Loucy (cell line): ENCODE data around the gene CDH13.

Source experiments
- H2AFZ ChIP-seq: fragments of 200-600 bp; sonication (generic); 2 replicates; pipeline ENCODE4 v1.6.0; 2016; ENCODE audit warnings: antibody characterized with exemption, mild to moderate bottlenecking, low read length, moderate library complexity
- H3F3A ChIP-seq: fragments of 200-600 bp; 2 replicates; pipeline ENCODE4 v1.6.0; 2016; ENCODE audit warnings: antibody characterized with exemption, low read depth, mild to moderate bottlenecking
- H3K27me3 ChIP-seq: fragments of 200-600 bp; sonication (generic); 2 replicates; pipeline ENCODE4 v1.6.1; 2014; ENCODE audit warnings: low read length, mild to moderate bottlenecking; ENCODE audit not compliant: insufficient read depth, poor library complexity, severe bottlenecking
- H3K36me3 ChIP-seq: fragments of 200-600 bp; sonication (generic); 2 replicates; pipeline ENCODE4 v1.6.1; 2016; ENCODE audit warnings: low read length; ENCODE audit not compliant: insufficient read depth
- H3K4me1 ChIP-seq: fragments of 200-600 bp; sonication (generic); 2 replicates; pipeline ENCODE4 v1.5.1; 2014; ENCODE audit warnings: low read length, mild to moderate bottlenecking; ENCODE audit not compliant: insufficient read depth, poor library complexity, severe bottlenecking
- H3K4me2 ChIP-seq: fragments of 200-600 bp; sonication (generic); 2 replicates; pipeline ENCODE4 v1.6.0; 2014; ENCODE audit warnings: antibody characterized with exemption, low read length, low read depth, mild to moderate bottlenecking; ENCODE audit not compliant: poor library complexity, severe bottlenecking
- H3K4me3 ChIP-seq: fragments of 200-600 bp; sonication (generic); 2 replicates; pipeline ENCODE4 v1.5.1; 2014; ENCODE audit warnings: low read length, mild to moderate bottlenecking, mixed read lengths; ENCODE audit not compliant: poor library complexity, severe bottlenecking
- H3K79me2 ChIP-seq: fragments of 200-600 bp; sonication (generic); 2 replicates; pipeline ENCODE4 v1.6.1; 2014; ENCODE audit warnings: low read length; ENCODE audit not compliant: insufficient read depth
- H3K9ac ChIP-seq: fragments of 200-600 bp; sonication (generic); 2 replicates; pipeline ENCODE4 v1.6.0; 2014; ENCODE audit warnings: mild to moderate bottlenecking, low read depth, low read length, moderate library complexity; ENCODE audit not compliant: poor library complexity, severe bottlenecking
- H3K9me2 ChIP-seq: fragments of 200-600 bp; sonication (generic); replicated peaks from 2 replicates; pipeline ENCODE4 v1.6.1; 2016; ENCODE audit warnings: low read depth, low read length, mixed read lengths
- H3K9me3 ChIP-seq: fragments of 200-600 bp; sonication (generic); 2 replicates; pipeline ENCODE4 v1.6.1; 2014; ENCODE audit warnings: mild to moderate bottlenecking, antibody characterized with exemption, low read length, low read depth; ENCODE audit not compliant: insufficient read depth
- H4K20me1 ChIP-seq: fragments of 200-600 bp; sonication (generic); 2 replicates; pipeline ENCODE4 v1.6.0; 2014; ENCODE audit warnings: antibody characterized with exemption, low read length, mild to moderate bottlenecking; ENCODE audit not compliant: insufficient read depth, poor library complexity, severe bottlenecking
- EZH2phosphoT487 ChIP-seq: fragments of 200-600 bp; IDR thresholded peaks from 2 replicates; pipeline ENCODE4 v1.6.1; 2018; ENCODE audit warnings: antibody characterized with exemption, mild to moderate bottlenecking, moderate library complexity, borderline replicate concordance
- TF ChIP-seq, protein P1 (sequence below): fragments of 200-600 bp; sonication (generic); conservative IDR thresholded peaks from 2 replicates; pipeline ENCODE4 v1.5.1; 2014; ENCODE audit warnings: mild to moderate bottlenecking, antibody characterized with exemption, low read length

The CDH13 gene

DNA sequence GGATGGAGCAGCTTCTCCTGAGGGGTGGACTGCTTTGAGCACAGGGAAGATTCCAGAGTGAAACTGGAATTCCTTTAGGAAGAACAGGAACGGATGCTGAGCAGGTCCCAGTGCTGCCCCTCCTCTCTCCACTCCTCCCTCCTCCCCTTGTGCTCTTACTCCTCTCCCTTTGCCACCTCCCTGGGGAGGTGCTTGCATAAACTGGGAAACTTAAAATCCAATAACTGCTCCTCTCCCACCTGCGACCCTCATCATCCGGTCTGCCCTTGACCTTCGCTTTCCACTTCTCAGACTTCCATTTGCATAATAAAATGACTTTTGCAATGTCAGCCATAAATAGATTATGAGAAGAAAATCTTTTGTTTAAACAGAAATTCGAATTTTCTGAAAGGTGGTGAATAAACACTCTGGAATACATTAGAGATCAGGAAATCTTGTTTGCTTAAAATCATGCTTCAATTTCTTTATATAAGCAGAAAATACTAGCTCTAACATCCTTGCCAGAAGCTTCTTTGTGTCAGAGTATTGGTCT, 1204.8 kb downstream of the CDH13 start:
- H3K4me3 ChIP-seq: no peak overlapping the region
- no peak overlapping the region for H3K9ac ChIP-seq
- no peaks in the 10 kb centered on the region for H3K9me3 ChIP-seq
- peaks cover 31% of the 10 kb centered on the region for H3K4me1 ChIP-seq
- no peaks in the 10 kb centered on the region for H3K9me2 ChIP-seq
- no peaks in the 10 kb centered on the region for H4K20me1 ChIP-seq
- no peaks in the 10 kb centered on the region for H3K36me3 ChIP-seq
- TF ChIP-seq EZH2phosphoT487: no peak
- TF ChIP-seq, protein P1, sequence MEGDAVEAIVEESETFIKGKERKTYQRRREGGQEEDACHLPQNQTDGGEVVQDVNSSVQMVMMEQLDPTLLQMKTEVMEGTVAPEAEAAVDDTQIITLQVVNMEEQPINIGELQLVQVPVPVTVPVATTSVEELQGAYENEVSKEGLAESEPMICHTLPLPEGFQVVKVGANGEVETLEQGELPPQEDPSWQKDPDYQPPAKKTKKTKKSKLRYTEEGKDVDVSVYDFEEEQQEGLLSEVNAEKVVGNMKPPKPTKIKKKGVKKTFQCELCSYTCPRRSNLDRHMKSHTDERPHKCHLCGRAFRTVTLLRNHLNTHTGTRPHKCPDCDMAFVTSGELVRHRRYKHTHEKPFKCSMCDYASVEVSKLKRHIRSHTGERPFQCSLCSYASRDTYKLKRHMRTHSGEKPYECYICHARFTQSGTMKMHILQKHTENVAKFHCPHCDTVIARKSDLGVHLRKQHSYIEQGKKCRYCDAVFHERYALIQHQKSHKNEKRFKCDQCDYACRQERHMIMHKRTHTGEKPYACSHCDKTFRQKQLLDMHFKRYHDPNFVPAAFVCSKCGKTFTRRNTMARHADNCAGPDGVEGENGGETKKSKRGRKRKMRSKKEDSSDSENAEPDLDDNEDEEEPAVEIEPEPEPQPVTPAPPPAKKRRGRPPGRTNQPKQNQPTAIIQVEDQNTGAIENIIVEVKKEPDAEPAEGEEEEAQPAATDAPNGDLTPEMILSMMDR: no peak
- H3F3A ChIP-seq: no peaks in the 10 kb centered on the region
- no peak overlapping the region for H2AFZ ChIP-seq
- H3K4me2 ChIP-seq: no peak overlapping the region
- H3K79me2 ChIP-seq: no peaks in the 10 kb centered on the region
- H3K27me3 ChIP-seq: no peaks in the 10 kb centered on the region

DNA sequence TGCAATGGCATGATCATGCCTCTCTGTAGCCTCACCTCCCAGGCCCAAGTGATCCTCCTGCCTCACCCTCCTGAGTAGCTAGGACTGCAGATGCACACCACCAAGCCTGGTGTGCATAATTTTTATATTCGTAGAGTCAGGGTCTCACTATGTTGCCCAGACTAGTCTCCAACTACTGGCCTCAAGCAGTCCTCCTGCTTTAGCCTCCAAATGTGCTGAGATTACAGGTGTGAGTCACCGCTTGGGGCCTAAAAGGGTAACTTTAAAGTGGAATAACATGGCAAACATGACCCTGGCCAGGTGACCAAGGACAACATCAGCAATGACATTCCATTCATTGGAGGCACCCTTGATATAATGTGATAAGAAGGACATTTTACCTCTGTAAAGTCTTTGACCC, 1207.2 kb downstream of the CDH13 start:
- no peaks in the 10 kb centered on the region for H3K79me2 ChIP-seq

DNA sequence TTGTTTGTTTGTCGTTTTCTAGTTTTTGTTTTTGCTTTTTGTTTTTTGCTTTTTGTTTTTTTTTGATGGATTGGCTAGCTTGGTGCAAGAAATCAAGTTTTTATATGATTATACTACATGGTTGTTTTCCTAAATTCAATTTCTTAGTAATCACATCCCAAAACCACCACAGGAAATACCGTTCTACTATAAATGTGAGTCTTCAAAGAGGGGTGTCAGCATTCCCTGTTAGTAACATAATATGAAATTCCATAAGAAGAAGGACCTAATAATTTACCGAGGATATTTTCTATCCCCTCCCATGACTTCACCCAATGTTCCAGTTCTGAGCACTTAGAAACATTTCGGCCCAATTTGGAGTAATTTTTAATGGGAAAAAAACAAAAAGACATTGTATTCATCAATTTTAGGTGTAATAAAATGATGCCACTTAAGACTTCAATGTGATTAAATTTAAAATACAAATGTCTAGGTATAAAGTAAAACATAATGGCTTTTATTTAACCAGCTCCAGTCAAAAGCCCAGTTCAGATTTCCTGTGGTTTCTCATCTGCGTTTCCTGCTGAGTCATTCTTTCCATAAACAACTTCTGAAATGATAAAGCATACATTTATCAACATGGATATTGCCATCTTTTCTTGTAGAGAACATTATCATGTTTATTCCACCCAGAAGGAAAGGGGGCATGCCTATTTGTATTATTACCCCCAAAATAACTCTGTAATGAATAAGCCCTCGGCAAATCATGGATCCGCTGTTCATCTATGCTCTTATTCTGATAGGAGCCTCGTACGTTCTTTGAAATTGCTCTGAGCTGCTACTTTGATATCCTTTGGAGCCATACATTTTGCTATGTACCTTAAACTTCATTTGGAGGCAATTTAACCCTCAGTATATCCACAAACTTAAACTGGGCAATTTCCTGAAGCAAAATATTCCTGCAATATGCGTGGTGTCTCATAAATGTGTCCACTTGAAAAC, 1209.1 kb downstream of the CDH13 start:
- Histone ChIP-seq H3K4me3 (peak overlapping the region; percentile 39), H2AFZ (no peak overlapping the region), H3K27me3 (no peaks in the 10 kb centered on the region), H3K9me2 (no peaks in the 10 kb centered on the region), H4K20me1 (no peaks in the 10 kb centered on the region), H3K79me2 (no peaks in the 10 kb centered on the region), H3K4me1 (peaks cover 36% of the 10 kb centered on the region), H3K9me3 (no peaks in the 10 kb centered on the region), H3K9ac (peak overlapping the region; percentile 2), H3K36me3 (no peaks in the 10 kb centered on the region), H3K4me2 (peak overlapping the region; percentile 64), H3F3A (no peaks in the 10 kb centered on the region)
- TF ChIP-seq, protein P1: no peak
- no peak for TF ChIP-seq EZH2phosphoT487

More for the DNA sequence above, 1207.2 kb downstream of the CDH13 start:
- no peak overlapping the region for H3K4me2 ChIP-seq
- H3K27me3 ChIP-seq: no peaks in the 10 kb centered on the region
- peaks cover 36% of the 10 kb centered on the region for H3K4me1 ChIP-seq
- no peak overlapping the region for H3K9ac ChIP-seq
- no peaks in the 10 kb centered on the region for H3F3A ChIP-seq
- H3K9me3 ChIP-seq: no peaks in the 10 kb centered on the region
- H3K36me3 ChIP-seq: no peaks in the 10 kb centered on the region
- TF ChIP-seq, protein P1: no peak
- no peak for TF ChIP-seq EZH2phosphoT487
- no peak overlapping the region for H3K4me3 ChIP-seq
- no peaks in the 10 kb centered on the region for H4K20me1 ChIP-seq
- no peaks in the 10 kb centered on the region for H3K9me2 ChIP-seq
- H2AFZ ChIP-seq: no peak overlapping the region
